IPS-18c (cell line): ENCODE results near the gene ATP5PF.
"Not testable (repeated sequence)": the region's sequence is repeated elsewhere in the genome, so short reads cannot be mapped to it uniquely, and the experiment has no call there.

Experiments
- H3K4me3 ChIP-seq: 2 replicates; pipeline ENCODE4 v1.7.0; 2013; ENCODE audit warnings: low read depth, mild to moderate bottlenecking, low read length, moderate library complexity; ENCODE audit not compliant: insufficient read depth
- H3K9me3 ChIP-seq: one replicate; pipeline ENCODE4 v1.6.1; 2013; ENCODE audit warnings: mild to moderate bottlenecking, low read length, moderate library complexity; ENCODE audit not compliant: control insufficient read depth, insufficient read depth

The ATP5PF gene

GRCh38 chr21:25734654-25734903 is 125 bp downstream of the ATP5PF start:
- peak overlapping the region; percentile 98 for H3K4me3 ChIP-seq
- H3K9me3 ChIP-seq: no peaks in the 10 kb centered on the region

DNA sequence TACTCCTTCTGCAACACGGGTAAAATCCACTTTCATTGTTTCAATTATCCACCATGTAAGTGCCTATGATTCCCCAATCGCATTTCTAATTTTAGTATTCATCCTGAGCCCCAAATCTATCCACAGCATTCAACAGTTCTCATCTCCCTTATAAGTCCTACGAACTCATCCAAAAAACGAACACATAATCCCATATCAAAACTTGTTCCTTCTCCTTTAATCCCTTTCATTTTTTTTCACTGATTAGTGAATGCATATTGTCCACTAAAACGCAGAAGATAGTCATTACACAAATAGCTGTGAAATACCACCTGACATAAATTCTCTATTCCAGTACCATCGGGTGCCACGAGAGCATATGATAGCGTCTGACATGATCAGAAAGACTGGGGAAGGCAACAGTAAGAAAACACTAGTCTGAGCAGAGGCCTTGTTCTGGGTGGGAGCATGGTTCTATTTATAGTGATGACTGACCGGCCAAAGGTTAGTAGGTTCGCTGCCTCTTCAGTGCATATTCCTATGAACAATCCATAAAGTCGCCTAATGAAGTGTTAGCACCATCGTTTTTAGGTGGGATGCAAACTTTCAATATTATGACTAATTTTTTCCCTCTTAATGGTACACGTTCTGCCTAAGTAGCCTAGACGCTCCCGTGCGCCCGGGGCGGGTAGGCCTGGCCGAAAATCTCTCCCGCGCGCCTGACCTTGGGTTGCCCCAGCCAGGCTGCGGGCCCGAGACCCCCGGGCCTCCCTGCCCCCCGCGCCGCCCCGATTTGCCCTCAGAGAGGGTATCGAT is 648 bp downstream of the ATP5PF start:
- Histone ChIP-seq H3K4me3 (peak overlapping the region; percentile 98), H3K9me3 (no peaks in the 10 kb centered on the region)

- H3K4me3 ChIP-seq: no peak overlapping the region
- no peaks in the 10 kb centered on the region for H3K9me3 ChIP-seq
Measured at GRCh38 chr21:25732091-25732760, 2.5 kb downstream of the ATP5PF start.

DNA sequence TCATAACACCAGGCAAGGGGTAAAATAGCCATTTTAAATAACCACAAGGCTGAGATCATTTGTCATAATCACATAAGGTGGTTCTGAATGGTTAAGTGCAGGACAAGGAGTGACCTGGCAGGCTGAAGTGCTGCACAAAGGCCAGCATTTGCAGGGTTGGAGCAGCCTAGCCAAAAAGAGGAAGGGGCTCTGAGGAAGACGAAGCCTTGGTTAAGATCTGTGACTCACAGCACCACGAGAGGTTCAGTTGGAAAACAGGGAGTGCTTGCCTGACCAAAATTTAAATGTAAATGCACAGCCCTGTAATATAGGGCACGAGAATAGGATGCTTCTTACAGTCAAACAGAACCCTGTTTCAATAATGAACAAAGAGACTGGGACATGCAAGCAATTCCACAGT is 12.1 kb downstream of the ATP5PF start:
- Histone ChIP-seq H3K4me3 (no peak overlapping the region), H3K9me3 (no peaks in the 10 kb centered on the region)

DNA sequence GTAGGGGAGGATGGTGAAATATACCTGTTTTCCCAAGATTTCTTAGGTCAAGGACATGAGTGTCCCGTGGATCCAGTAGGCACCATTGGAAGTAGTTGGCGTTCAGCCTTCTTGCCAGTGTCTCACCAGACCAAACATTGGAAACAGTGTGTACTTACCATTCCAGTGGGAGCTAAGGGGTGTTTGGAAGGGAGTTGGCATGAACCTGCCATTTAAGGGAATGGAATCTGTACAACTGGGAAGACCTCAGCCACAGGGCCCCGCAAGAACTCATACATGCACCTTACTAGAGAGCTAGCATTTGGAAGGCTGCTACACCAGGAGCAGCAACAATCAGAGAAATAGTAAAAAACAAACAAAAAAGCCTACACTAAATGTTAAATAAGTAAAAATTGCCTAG is 12.7 kb downstream of the ATP5PF start:
- no peaks in the 10 kb centered on the region for H3K9me3 ChIP-seq
- H3K4me3 ChIP-seq: no peak overlapping the region

DNA sequence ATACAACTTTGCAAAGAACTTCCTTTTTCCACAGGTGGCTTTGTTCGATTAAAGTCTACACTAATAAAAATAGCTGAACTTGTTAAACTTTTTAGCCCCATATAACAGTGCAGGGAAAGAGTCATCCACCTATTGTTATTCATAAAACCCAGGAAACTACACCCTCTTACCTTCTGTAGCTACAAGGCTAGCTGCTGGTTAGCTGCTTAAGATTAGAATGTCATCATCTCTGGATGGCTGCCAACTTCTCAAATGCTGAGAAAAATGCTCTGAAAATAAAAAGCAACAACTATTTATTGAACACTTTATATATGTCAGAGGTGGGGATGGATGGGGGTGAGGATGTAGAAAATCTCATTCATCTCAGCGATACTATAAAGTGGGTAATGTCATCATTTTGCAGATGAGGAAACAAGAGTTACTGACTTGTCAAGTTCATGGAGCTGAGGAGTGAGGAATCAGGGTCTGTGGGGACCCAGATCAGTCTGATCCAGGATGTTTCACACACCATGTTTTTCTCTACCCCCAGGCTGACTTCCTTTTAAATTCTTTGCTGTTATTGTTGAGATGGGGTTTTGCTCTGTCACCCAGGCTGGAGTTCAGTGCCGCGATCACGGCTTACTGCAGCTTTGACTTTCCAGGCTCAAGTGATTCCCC is 17.1 kb downstream of the ATP5PF start:
- no peak overlapping the region for H3K4me3 ChIP-seq
- H3K9me3 ChIP-seq: no peaks in the 10 kb centered on the region

GRCh38 chr21:25714066-25714465 is 20.6 kb downstream of the ATP5PF start:
- not testable (repeated sequence) for H3K9me3 ChIP-seq, H3K4me3 ChIP-seq

DNA sequence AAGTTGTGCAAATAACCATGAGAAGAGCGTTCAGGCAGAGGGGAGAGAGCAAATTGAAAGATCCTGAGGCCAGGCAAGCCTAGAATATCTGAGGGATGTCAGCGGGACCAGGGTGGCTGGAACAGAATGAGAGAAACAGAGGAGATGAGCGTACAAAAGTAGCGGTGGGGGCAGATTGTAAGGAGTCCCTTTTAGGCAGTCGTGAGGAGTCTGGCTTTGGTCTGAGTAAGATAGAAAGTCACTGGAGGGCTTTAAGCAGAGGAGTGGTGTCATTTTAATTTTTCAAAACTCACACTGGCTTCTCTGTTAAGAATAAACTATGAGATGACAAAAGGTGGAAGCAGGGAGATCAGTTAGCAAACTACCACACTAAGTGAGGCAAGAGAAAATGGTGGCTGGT is 24.2 kb downstream of the ATP5PF start:
- Histone ChIP-seq H3K4me3 (no peak overlapping the region), H3K9me3 (no peaks in the 10 kb centered on the region)

DNA sequence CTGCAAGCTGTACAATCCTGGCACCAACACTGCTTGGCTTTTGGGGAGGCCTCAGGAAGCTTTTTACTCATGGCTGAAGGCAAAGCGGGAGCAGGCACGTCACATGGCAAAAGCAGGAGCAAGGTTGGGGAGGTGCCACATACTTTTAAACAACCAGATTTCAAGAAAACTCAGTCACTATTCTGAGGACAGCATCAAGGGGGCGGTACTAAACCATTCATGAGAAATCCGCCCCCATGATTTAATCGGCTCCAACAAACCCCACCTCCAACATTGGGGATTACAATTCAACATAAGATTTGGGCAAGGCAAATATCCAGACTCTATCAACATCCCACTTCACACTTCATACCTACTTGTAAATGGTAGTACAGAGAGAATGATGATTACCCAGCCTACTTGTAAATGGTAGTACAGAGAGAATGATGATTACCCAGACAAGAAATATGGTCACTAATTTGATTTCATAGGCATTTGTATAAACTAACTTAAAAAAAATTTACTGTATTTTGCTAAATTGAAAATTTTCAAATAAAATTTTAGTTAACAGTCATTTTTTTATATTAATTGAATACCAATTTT is 24.9 kb downstream of the ATP5PF start:
- Histone ChIP-seq H3K9me3 (no peaks in the 10 kb centered on the region), H3K4me3 (no peak overlapping the region)

DNA sequence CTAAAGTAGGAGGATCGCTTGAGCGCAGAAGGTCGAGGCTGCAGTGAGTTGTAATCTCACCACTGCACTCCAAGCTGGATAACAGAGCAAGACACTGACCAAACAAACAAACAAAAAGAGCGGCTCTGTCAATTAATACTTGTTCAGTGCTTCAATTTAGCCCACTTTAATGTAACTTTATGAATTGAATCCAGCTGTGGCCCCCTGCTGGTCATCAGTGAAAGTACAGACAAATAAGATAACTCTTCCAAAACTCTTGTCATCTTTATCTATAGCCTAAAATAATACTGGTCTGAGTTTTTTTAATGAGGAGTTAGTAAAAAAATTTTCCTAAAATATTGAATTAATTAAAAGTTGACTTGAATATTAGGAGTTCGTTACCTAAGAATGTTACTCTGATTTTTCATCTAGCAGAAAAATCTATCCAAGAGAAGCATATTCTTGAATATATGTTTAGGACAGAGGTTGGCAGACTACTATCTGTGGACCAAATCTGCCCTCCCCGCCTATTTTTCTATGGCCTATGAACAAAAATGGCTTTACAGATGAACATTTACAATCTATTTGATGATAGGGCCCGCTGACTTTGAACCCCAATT is 26.1 kb downstream of the ATP5PF start:
- no peaks in the 10 kb centered on the region for H3K9me3 ChIP-seq
- H3K4me3 ChIP-seq: no peak overlapping the region

GRCh38 chr21:25701529-25701928 is 33.2 kb downstream of the ATP5PF start:
- Histone ChIP-seq H3K9me3 (no peaks in the 10 kb centered on the region), H3K4me3 (no peak overlapping the region)

DNA sequence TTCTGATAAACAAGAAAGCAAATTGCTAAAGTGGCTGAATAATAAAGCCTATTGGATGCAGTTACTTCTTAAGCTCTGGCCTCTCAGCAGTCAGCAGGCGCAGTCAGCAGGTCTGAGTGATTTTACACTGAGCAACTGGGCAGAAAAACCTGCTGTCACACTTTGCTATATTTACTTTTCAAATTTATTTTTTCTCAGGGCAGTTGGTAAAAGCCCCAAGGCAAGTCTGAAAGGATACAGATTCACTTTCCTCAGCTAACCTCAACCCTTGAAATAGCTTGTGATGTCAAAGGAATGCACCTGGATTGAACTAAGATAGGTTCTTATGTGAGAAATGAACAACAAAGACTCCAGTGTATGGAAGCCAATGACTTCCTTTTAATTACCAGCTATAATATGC is 34.0 kb downstream of the ATP5PF start:
- H3K9me3 ChIP-seq: no peaks in the 10 kb centered on the region
- H3K4me3 ChIP-seq: no peak overlapping the region

DNA sequence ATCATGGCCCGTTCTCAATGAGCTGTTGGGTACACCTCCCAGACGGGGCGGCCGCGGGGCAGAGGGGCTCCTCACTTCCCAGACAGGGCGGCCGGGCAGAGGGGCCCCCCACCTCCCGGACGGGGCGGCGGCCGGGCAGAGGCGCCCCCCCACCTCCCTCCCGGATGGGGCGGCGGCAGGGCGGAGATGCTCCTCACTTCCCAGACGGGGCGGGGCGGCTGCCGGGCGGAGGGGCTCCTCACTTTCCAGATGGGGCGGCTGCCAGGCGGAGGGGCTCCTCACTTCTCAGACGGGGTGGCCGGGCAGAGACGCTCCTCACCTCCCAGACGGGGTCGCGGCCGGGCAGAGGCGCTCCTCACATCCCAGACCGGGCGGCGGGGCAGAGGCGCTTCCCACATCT is 39.2 kb downstream of the ATP5PF start:
- H3K4me3 ChIP-seq, H3K9me3 ChIP-seq: not testable (repeated sequence)

DNA sequence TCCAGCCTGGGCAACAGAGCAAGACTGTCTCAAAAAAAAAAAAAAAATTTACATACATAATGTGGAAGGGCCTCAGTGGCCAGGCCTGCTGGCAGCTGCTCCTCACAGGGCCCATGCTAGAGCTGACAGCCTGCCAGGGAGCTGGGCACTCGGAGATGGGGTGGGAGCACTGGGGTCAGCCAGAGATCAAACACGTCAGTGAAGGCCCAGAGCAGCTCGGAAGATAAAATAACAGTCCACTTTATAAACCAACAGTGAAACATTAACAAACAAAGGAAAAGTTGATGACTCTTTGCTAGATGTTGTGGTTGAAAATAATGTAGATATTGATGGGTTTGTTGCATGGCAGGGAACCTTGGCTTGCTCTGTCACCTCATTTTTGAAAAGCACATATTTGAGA is 42.7 kb downstream of the ATP5PF start:
- Histone ChIP-seq H3K4me3 (no peak overlapping the region), H3K9me3 (no peaks in the 10 kb centered on the region)

DNA sequence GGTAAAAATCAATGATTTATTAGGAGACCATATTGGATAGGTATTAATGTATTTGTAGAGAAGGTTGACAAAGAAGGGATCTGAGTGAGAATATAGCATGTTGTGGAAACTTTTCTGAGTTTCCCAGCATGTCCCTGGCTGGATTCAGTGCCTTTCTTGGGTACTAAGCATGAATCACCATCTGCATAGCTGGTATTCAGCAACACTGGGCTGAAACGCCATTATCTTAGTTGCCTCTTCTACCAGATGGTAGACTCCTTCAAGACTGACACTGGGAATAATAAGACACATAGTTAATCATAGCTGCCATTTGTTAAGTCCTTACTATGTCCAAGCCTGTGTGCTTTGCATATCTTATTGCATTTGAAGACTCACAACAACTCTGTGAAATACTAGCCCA is 45.5 kb downstream of the ATP5PF start:
- Histone ChIP-seq H3K9me3 (no peaks in the 10 kb centered on the region), H3K4me3 (no peak overlapping the region)

DNA sequence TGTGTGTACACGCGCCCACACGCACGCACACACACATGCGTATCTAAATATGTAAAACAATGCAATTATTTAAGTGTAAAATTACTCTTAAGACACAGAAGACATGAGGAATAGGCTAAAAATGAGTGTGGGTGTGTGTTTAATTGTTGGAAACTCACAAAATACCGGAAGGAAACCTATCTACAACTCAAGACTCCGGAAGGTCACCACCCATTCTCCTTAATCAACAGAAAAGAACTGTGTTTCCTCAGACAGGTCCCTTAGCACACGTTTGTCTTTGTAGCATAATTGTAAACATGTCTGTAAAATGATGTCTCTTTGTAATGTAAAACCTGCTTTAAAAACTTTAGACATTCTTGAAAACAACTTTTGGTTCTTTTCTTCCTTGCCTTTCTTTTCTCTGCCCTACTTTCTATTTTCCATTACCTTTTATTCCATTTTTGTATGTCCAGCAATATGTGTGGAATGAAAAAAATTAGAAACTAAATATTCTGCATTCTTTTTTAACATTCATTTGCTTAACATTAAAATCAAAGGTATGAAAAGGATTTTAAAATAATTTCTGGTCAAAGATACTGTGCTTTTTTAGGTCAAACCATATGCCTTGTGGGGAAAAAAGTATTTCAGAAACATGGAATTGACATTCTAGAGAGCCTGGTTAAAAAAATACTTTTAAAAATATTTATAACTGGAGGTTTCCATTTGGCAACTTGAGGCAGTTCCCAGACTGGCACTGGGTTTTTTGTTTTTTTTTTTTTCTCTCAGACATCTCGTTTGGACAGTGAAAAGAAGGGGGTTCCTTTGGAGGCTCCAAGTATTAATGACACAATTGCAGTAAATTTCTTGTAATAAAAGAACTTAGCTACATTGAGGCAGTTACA is 46.2 kb downstream of the ATP5PF start:
- Histone ChIP-seq H3K4me3 (no peak overlapping the region), H3K9me3 (no peaks in the 10 kb centered on the region)

DNA sequence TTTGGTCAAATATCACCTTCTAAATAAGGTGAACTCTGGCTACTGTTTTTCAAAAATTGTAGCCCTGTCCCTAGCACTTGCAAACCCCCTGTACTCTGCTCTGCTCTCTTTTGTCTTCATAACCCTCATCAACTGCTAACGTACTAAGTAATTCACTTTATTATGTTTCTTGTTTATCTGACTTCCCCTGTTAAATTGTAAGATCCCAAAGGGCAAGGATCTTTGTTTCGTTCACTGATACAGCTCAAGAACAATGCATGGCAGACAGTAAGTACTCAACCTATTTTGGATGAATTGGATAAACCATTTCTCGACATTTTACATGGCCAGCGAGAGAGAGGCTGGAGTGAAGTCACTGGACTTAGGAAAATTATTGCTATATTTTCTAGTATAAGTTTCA is 46.9 kb downstream of the ATP5PF start:
- no peak overlapping the region for H3K4me3 ChIP-seq

More for the DNA sequence above, 46.9 kb downstream of the ATP5PF start:
- no peaks in the 10 kb centered on the region for H3K9me3 ChIP-seq
